Measurements from ENCODE around the gene NRP1. TPM values are rescaled to one million over a fixed set of nuclear protein-coding genes. Genes with fewer than 3 reads are reported as not detected.

NRP1 gene
- total RNA-seq, 1 experiment from 2014 or later = 3.0 TPM

DNA sequence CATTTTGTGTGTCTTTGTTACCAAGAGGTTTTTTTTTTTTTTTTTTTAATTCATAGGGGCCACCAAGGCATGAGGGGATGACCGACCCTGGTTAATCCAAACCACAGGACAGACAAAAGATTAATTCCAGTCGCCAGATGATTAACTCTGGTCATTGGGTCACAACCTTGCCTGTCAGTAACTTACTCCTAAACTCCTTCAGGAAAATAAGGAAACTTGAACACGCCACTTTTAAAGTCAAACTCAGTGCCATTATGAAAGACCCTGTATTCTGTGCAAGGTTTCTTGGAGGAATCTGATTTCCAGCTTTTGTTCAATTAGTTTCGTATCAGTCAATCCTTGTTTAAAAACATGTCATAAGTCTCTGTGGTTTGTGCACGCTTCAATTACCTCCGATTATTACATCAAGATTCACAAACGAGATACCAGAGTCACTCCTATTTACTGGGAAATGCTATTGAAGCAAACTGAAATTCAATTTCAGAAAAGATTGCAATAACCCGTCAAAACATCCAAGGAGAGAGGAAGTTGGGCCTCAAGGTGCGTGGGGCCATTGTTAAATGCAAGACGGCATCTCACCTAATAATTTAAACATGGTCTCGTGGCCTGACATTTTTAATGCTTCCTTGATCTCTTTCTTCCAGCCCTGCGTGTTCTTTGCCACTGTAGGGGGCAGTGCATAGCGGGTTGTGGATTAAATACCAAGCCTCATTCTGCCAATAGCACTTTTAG, 44.0 kb downstream of the NRP1 start (continued):
- TF ChIP-seq, protein P1, sequence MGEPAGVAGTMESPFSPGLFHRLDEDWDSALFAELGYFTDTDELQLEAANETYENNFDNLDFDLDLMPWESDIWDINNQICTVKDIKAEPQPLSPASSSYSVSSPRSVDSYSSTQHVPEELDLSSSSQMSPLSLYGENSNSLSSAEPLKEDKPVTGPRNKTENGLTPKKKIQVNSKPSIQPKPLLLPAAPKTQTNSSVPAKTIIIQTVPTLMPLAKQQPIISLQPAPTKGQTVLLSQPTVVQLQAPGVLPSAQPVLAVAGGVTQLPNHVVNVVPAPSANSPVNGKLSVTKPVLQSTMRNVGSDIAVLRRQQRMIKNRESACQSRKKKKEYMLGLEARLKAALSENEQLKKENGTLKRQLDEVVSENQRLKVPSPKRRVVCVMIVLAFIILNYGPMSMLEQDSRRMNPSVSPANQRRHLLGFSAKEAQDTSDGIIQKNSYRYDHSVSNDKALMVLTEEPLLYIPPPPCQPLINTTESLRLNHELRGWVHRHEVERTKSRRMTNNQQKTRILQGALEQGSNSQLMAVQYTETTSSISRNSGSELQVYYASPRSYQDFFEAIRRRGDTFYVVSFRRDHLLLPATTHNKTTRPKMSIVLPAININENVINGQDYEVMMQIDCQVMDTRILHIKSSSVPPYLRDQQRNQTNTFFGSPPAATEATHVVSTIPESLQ (CRISPR knock-in tag; IDR thresholded peaks at IDR 0.05) = no peak
- TF ChIP-seq TEAD4 (CRISPR knock-in tag; IDR thresholded peaks at IDR 0.05) (no peak), ESRRA (CRISPR knock-in tag; IDR thresholded peaks at IDR 0.05; ENCODE audit: borderline replicate concordance) (no peak)
- TF ChIP-seq, protein P2, sequence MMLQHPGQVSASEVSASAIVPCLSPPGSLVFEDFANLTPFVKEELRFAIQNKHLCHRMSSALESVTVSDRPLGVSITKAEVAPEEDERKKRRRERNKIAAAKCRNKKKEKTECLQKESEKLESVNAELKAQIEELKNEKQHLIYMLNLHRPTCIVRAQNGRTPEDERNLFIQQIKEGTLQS (CRISPR knock-in tag; conservative IDR thresholded peaks at IDR 0.05) = no peak
- TF ChIP-seq, protein P3, sequence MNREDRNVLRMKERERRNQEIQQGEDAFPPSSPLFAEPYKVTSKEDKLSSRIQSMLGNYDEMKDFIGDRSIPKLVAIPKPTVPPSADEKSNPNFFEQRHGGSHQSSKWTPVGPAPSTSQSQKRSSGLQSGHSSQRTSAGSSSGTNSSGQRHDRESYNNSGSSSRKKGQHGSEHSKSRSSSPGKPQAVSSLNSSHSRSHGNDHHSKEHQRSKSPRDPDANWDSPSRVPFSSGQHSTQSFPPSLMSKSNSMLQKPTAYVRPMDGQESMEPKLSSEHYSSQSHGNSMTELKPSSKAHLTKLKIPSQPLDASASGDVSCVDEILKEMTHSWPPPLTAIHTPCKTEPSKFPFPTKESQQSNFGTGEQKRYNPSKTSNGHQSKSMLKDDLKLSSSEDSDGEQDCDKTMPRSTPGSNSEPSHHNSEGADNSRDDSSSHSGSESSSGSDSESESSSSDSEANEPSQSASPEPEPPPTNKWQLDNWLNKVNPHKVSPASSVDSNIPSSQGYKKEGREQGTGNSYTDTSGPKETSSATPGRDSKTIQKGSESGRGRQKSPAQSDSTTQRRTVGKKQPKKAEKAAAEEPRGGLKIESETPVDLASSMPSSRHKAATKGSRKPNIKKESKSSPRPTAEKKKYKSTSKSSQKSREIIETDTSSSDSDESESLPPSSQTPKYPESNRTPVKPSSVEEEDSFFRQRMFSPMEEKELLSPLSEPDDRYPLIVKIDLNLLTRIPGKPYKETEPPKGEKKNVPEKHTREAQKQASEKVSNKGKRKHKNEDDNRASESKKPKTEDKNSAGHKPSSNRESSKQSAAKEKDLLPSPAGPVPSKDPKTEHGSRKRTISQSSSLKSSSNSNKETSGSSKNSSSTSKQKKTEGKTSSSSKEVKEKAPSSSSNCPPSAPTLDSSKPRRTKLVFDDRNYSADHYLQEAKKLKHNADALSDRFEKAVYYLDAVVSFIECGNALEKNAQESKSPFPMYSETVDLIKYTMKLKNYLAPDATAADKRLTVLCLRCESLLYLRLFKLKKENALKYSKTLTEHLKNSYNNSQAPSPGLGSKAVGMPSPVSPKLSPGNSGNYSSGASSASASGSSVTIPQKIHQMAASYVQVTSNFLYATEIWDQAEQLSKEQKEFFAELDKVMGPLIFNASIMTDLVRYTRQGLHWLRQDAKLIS (CRISPR knock-in tag; IDR thresholded peaks at IDR 0.05; ENCODE audit: borderline replicate concordance) = no peak
- TF ChIP-seq, protein P4, sequence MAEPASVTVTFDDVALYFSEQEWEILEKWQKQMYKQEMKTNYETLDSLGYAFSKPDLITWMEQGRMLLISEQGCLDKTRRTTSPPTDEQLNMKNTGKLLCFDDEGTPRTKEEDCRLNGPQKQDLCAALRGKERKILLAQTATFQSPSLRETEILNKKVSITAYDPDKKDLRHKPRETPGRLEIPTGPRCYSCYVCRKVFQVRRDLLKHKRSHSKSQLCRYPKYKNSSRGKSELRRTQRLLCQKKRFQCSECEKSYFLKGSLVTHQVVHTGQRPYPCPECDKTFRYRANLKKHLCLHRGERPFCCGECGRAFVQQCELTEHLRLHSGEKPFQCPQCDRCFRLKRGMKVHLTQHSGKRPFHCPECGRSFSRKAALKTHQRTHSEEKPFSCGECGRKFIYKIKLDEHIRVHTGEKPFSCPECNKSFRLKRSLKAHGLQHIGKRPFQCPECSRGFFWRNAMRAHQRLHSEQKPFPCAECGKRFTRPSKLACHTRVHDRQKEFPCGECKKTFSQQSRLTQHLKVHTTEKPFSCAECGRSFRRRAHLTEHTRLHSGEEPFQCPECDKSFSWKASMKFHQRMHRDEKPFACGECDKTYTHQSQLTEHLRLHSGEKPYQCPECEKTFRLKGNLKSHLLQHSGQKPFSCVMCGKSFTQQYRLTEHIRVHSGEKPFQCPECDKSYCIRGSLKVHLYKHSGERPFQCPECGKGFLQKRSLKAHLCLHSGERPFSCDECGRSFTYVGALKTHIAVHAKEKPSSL (CRISPR knock-in tag; conservative IDR thresholded peaks at IDR 0.05) = no peak

DNA sequence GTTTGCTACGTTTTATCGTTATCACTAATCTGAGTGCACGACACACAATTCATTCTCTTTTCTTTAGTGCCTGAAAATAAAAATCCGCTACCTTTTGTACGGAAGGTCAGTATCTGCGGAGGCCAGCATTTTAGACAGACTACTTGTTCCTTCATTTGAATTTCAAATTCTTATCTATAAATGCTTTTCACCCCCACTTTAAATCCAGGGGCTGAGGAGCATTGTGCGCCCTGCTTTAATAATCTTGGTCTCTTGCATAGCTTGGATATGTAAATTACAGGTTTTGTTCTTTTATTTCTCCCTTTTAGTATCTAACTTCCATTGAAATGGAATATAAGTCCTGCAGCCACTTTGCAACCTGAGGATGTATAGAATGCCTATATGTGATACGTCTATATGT, 44.7 kb downstream of the NRP1 start:
- TF ChIP-seq ZBTB21 (CRISPR knock-in tag; IDR thresholded peaks at IDR 0.05; ENCODE audit: borderline replicate concordance) (no peak), ZNF219 (CRISPR knock-in tag; IDR thresholded peaks at IDR 0.05; ENCODE audit: borderline replicate concordance) (no peak), FOXP1 (CRISPR knock-in tag; IDR thresholded peaks at IDR 0.05; ENCODE audit: borderline replicate concordance) (no peak)
- no peaks in the 10 kb centered on the region for H3K9me3 Mint-ChIP-seq
- ChIA-PET CTCF (no interaction called here), POLR2A (no interaction called here)
- DNase-seq (ENCODE audit: low spot score) (no peak), ATAC-seq (no peak)
- H3K27me3 Mint-ChIP-seq (ENCODE audit: low read depth) = no peaks in the 10 kb centered on the region
- H3K4me3 Mint-ChIP-seq = no peak overlapping the region
- H3K36me3 Mint-ChIP-seq = no peaks in the 10 kb centered on the region
- peaks cover 29% of the 10 kb centered on the region for H3K4me1 Mint-ChIP-seq
- no peak overlapping the region for H3K27ac Mint-ChIP-seq

DNA sequence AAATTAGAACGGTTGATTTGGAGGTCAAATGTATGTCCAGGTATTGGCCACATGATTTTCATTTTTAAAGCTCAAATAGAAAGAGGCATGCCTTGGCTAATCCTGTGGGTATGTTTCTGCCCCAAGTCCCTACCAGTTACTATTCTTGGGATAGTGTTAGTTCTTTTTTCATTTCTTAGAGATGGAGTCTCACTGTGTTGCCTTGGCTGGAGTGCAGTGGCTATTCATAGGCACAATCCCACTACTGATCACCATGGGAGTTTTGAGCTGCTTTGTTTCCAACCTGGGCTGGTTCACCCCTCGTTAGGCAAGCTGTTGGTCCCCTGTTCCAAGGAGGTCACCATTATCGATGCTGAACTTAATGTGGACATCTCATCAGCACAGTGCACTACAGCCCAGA, 46.3 kb downstream of the NRP1 start:
- peaks cover 29% of the 10 kb centered on the region for H3K4me1 Mint-ChIP-seq
- H3K4me3 Mint-ChIP-seq = no peak overlapping the region
- H3K27me3 Mint-ChIP-seq (ENCODE audit: low read depth) = no peaks in the 10 kb centered on the region
- DNase-seq (ENCODE audit: low spot score) = no peak
- ChIA-PET CTCF (no interaction called here), POLR2A (no interaction called here)
- H3K9me3 Mint-ChIP-seq = no peaks in the 10 kb centered on the region
- ATAC-seq = no peak
- no peaks in the 10 kb centered on the region for H3K36me3 Mint-ChIP-seq
- no peak overlapping the region for H3K27ac Mint-ChIP-seq
- TF ChIP-seq MXD4 (CRISPR knock-in tag; IDR thresholded peaks at IDR 0.05; ENCODE audit: borderline replicate concordance) = no peak
- no peak for TF ChIP-seq GTF2I (CRISPR knock-in tag; conservative IDR thresholded peaks at IDR 0.05)
- TF ChIP-seq ZBTB21 (CRISPR knock-in tag; IDR thresholded peaks at IDR 0.05; ENCODE audit: borderline replicate concordance) = no peak
- TF ChIP-seq ELF4 (CRISPR knock-in tag; IDR thresholded peaks at IDR 0.05; ENCODE audit: low read depth) = no peak
- TF ChIP-seq EMX1 (CRISPR knock-in tag; IDR thresholded peaks at IDR 0.05) = no peak
- no peak for TF ChIP-seq ESRRA (CRISPR knock-in tag; IDR thresholded peaks at IDR 0.05; ENCODE audit: borderline replicate concordance)
- TF ChIP-seq SMAD3 (CRISPR knock-in tag; IDR thresholded peaks at IDR 0.05; ENCODE audit: borderline replicate concordance) = no peak
- no peak for TF ChIP-seq ZNF121 (CRISPR knock-in tag; IDR thresholded peaks at IDR 0.05)
- TF ChIP-seq, protein P5, sequence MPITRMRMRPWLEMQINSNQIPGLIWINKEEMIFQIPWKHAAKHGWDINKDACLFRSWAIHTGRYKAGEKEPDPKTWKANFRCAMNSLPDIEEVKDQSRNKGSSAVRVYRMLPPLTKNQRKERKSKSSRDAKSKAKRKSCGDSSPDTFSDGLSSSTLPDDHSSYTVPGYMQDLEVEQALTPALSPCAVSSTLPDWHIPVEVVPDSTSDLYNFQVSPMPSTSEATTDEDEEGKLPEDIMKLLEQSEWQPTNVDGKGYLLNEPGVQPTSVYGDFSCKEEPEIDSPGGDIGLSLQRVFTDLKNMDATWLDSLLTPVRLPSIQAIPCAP (CRISPR knock-in tag; IDR thresholded peaks at IDR 0.05) = no peak
- TF ChIP-seq JAZF1 (CRISPR knock-in tag; IDR thresholded peaks at IDR 0.05) = no peak
- no peak for TF ChIP-seq FOXK1 (CRISPR knock-in tag; IDR thresholded peaks at IDR 0.05)
- TF ChIP-seq, protein P6, sequence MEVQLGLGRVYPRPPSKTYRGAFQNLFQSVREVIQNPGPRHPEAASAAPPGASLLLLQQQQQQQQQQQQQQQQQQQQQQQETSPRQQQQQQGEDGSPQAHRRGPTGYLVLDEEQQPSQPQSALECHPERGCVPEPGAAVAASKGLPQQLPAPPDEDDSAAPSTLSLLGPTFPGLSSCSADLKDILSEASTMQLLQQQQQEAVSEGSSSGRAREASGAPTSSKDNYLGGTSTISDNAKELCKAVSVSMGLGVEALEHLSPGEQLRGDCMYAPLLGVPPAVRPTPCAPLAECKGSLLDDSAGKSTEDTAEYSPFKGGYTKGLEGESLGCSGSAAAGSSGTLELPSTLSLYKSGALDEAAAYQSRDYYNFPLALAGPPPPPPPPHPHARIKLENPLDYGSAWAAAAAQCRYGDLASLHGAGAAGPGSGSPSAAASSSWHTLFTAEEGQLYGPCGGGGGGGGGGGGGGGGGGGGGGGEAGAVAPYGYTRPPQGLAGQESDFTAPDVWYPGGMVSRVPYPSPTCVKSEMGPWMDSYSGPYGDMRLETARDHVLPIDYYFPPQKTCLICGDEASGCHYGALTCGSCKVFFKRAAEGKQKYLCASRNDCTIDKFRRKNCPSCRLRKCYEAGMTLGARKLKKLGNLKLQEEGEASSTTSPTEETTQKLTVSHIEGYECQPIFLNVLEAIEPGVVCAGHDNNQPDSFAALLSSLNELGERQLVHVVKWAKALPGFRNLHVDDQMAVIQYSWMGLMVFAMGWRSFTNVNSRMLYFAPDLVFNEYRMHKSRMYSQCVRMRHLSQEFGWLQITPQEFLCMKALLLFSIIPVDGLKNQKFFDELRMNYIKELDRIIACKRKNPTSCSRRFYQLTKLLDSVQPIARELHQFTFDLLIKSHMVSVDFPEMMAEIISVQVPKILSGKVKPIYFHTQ (CRISPR knock-in tag; IDR thresholded peaks at IDR 0.05) = no peak
- TF ChIP-seq, protein P7, sequence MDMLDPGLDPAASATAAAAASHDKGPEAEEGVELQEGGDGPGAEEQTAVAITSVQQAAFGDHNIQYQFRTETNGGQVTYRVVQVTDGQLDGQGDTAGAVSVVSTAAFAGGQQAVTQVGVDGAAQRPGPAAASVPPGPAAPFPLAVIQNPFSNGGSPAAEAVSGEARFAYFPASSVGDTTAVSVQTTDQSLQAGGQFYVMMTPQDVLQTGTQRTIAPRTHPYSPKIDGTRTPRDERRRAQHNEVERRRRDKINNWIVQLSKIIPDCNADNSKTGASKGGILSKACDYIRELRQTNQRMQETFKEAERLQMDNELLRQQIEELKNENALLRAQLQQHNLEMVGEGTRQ (CRISPR knock-in tag; IDR thresholded peaks at IDR 0.05) = no peak

Data from WTC11 (cell line).